Activated CD4-positive, alpha-beta T cell treated with anti-CD3 and anti-CD28 coated beads, Interleukin-2, amount 10 ng/mL, durations not matched to agents 7 days and 5 days (primary cell): Measurements from ENCODE around the gene SETD2. TPM values are rescaled to one million over a fixed set of nuclear protein-coding genes. Genes with fewer than 3 reads are reported as not detected.
A peak's percentile ranks its signal among the peaks of the same experiment; 100 is the strongest.

ENCODE experiments used
- CTCF ChIA-PET: fragments of 350-600 bp; sonication (Branson Sonifier 250); formaldehyde crosslinking; loops from one replicate; lab custom pipeline; 2021; ENCODE audit warnings: antibody characterized with exemption; lab: Charles Lee
- POLR2A ChIA-PET: fragments of 350-600 bp; sonication (Branson Sonifier 250); formaldehyde crosslinking; loops from one replicate; lab custom pipeline; 2021; ENCODE audit warnings: antibody characterized with exemption; lab: Charles Lee
- DNase-seq: peaks from one replicate; pipeline ENCODE4 v3.0.0-alpha.2; 2020
- H3K27ac Mint-ChIP-seq: one replicate; pipeline ENCODE4 v1.8.0; 2021; ENCODE audit warnings: mild to moderate bottlenecking, moderate library complexity, mixed read lengths
- H3K27me3 Mint-ChIP-seq: one replicate; pipeline ENCODE4 v1.8.0; 2021; ENCODE audit warnings: mixed read lengths
- H3K36me3 Mint-ChIP-seq: one replicate; pipeline ENCODE4 v1.8.0; 2021; ENCODE audit warnings: low read depth, mixed read lengths
- H3K4me1 Mint-ChIP-seq: one replicate; pipeline ENCODE4 v1.8.0; 2021; ENCODE audit warnings: mixed read lengths
- H3K4me3 Mint-ChIP-seq: one replicate; pipeline ENCODE4 v1.8.0; 2021; ENCODE audit warnings: mild to moderate bottlenecking, moderate library complexity, mixed read lengths
- H3K9me3 Mint-ChIP-seq: one replicate; pipeline ENCODE4 v1.8.0; 2021; ENCODE audit warnings: mixed read lengths
- total RNA-seq, 2 experiments: library from RNA; stranded (reverse); gene quantifications; one replicate each; pipeline ENCODE4 v1.2.3, GENCODE V29; 2021

SETD2 gene
- total RNA-seq, 2 experiments from 2014 or later: 44.4 to 48.3 TPM

DNA sequence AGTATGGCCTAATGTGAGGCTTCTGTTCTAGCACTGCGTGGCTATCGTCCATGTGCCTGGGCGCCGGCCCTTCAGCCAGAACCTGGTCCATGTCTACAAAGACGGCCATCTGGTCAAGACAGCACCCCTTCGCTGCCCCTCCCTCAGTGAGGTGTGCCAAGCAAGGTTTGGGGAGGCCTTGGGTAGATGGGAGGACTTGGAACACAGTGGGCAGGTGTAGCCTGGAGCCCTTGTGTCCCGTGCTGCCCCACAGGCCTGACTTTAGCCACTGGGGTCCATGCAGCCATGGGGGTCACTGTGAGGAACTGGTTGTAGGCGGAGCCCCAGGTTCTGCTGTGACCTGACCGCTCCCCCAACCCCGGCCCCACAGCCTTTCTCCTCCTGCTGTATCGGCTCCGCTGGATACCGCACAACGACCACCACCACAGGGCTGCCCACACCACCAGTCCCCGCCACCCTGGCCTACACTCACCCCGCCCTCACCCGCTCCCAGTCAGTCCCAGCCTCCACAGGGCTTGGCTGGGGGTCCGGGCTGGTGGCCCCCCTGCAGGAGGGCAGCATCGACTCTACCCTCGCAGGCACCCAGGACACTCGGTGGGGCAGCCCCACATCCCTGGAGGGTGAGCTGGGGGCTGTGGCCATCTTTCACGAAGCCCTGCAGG is 167.9 kb downstream of the SETD2 start:
- no peaks in the 10 kb centered on the region for H3K9me3 Mint-ChIP-seq
- ChIA-PET CTCF (interaction anchor here (0.6 to 1.0 kb wide), 2 partner anchors 9 to 857 kb away, joined by 3 to 5 read pairs; no protein-coding TSS in a partner anchor), POLR2A (interaction anchor here (0.6 kb wide), 1 partner anchor 25 kb away, joined by 3 read pairs; no protein-coding TSS in a partner anchor)
- no peak overlapping the region for H3K27ac Mint-ChIP-seq
- no peak overlapping the region for H3K4me3 Mint-ChIP-seq
- no peak for DNase-seq
- no peaks in the 10 kb centered on the region for H3K27me3 Mint-ChIP-seq
- H3K36me3 Mint-ChIP-seq: peaks cover 33% of the 10 kb centered on the region
- peaks cover 13% of the 10 kb centered on the region for H3K4me1 Mint-ChIP-seq

DNA sequence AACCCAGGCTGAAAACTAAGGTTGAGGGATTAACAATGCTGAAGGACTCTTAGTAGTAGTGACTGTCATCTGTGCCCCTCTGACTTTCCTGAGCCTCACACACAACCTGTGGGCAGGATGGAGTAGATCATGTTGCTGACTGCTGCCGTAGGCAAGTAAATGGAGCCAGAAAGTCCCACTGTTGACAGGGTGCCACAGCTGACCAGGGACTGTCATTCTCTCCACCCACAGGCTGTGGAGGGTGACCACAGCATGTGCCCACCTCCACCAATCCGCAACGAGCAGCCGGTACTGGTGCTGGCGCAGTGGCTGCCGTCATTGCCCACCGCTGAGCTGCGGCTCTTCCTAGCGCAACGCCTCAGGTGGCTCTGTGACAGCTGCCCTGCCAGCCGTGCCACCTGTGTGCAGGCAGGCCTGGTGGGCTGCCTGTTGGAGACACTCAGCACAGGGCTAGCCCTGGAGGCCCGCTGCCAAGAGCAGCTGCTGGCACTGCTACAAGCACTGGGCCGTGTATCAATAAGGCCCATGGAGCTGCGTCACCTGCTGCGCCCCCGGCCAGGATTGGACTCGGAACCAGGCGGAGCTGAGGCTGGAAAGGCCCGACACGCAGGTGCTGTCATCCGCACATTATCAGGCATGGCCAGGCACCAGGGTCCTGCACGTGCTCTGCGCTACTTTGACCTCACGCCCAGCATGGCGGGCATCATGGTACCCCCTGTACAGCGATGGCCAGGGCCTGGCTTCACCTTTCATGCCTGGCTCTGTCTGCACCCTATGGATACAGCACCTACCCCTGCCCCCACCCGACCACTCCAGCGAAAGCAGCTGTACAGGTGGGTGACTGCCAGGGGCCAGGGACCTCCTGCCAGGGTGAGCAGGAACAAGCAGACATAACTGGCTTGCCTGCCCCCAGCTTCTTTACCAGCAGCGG is 168.8 kb downstream of the SETD2 start:
- no peak overlapping the region for H3K4me3 Mint-ChIP-seq
- DNase-seq: no peak
- peak overlapping the region; percentile 9 for H3K27ac Mint-ChIP-seq
- CTCF ChIA-PET: interaction anchor here (0.6 to 2.4 kb wide), 4 partner anchors 10 to 856 kb away, joined by 3 to 6 read pairs (median 4); no protein-coding TSS in a partner anchor
- POLR2A ChIA-PET: interaction anchor here (0.6 kb wide), 1 partner anchor 25 kb away, joined by 3 read pairs; no protein-coding TSS in a partner anchor
- H3K4me1 Mint-ChIP-seq: peaks cover 16% of the 10 kb centered on the region
- peaks cover 41% of the 10 kb centered on the region for H3K36me3 Mint-ChIP-seq
- H3K9me3 Mint-ChIP-seq: no peaks in the 10 kb centered on the region
- no peaks in the 10 kb centered on the region for H3K27me3 Mint-ChIP-seq

DNA sequence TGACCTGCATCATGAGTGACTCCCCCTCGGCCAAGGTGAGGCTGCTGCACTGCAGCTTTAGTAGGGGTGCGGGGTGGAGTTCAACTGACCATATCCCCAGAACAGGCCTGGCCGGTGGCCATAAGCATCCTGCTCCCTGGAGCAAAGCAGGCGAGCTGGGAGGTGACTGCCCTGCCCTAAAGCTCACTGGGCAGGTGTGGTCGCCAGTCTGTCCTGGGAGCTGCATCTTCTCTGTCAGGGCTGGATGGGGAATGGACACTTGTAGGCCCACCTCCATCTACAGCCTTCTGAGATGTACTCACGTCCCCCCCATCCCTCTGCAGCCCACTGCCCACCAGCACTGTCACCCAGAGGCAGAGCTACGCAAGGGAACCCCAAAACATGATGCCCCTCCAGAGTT is 169.9 kb downstream of the SETD2 start:
- ChIA-PET POLR2A (no interaction called here), CTCF (interaction anchor here (0.7 to 2.4 kb wide), 3 partner anchors 10 to 21 kb away, joined by 3 to 6 read pairs (median 5); no protein-coding TSS in a partner anchor)
- H3K4me3 Mint-ChIP-seq: no peak overlapping the region
- H3K9me3 Mint-ChIP-seq: no peaks in the 10 kb centered on the region
- H3K27me3 Mint-ChIP-seq: no peaks in the 10 kb centered on the region
- DNase-seq: no peak
- H3K4me1 Mint-ChIP-seq: peaks cover 27% of the 10 kb centered on the region
- no peak overlapping the region for H3K27ac Mint-ChIP-seq
- peaks cover 46% of the 10 kb centered on the region for H3K36me3 Mint-ChIP-seq

DNA sequence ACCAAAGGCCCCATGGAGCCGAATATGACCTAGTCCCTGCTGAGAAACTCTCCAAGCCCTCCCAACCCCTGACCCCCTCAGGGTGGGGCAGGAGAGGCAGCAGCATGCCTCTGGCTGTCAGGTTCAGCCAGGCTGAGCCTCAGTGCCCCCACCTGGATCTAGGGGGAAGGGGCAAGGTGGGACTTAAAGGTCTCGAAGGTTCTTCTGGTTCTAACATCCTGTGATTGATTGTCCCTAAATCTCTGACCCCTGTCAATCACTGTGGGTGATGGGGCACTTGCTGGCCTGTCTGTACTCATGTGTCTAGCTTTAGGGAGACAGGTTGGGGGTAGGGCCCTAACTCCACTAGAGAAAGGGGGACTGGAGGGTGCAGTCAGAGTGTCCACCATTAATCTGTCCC is 170.6 kb downstream of the SETD2 start:
- peaks cover 34% of the 10 kb centered on the region for H3K4me1 Mint-ChIP-seq

DNA sequence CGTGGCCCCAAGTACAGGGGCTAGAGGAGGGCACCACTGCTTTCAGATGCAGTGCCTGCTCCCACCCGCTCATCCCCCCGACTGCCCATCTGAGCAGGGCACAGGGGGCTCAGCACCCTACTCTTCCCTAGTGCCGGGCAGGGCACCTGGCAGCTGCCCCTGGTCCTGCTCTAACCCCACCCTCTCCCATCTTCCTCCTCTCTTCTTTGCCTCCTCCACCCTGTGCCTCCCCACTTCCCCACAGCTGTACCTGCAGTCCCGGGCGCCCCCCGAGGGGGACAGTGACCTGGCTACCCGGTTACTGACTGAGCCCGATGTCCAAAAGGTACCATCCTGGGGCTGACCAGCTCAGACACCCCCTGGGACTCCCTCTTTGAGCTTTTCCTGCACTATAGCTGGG is 171.7 kb downstream of the SETD2 start:
- CTCF ChIA-PET: interaction anchor here (0.8 kb wide), 1 partner anchor 13 kb away, joined by 3 read pairs; the partner anchor contains the start of gene NBEAL2
- Mint-ChIP-seq H3K4me1 (peaks cover 40% of the 10 kb centered on the region), H3K36me3 (peaks cover 45% of the 10 kb centered on the region), H3K27me3 (no peaks in the 10 kb centered on the region), H3K9me3 (no peaks in the 10 kb centered on the region), H3K4me3 (no peak overlapping the region), H3K27ac (no peak overlapping the region)
- no peak for DNase-seq
- POLR2A ChIA-PET: interaction anchor here (0.6 kb wide), 1 partner anchor 13 kb away, joined by 3 read pairs; no protein-coding TSS in a partner anchor

More for the DNA sequence above, 170.6 kb downstream of the SETD2 start:
- Mint-ChIP-seq H3K27ac (no peak overlapping the region), H3K4me3 (no peak overlapping the region), H3K36me3 (peaks cover 51% of the 10 kb centered on the region), H3K9me3 (no peaks in the 10 kb centered on the region), H3K27me3 (no peaks in the 10 kb centered on the region)
- POLR2A ChIA-PET: no interaction called here
- no peak for DNase-seq
- CTCF ChIA-PET: interaction anchor here (0.9 to 2.4 kb wide), 3 partner anchors 9 to 33 kb away, joined by 3 to 6 read pairs (median 5); no protein-coding TSS in a partner anchor

DNA sequence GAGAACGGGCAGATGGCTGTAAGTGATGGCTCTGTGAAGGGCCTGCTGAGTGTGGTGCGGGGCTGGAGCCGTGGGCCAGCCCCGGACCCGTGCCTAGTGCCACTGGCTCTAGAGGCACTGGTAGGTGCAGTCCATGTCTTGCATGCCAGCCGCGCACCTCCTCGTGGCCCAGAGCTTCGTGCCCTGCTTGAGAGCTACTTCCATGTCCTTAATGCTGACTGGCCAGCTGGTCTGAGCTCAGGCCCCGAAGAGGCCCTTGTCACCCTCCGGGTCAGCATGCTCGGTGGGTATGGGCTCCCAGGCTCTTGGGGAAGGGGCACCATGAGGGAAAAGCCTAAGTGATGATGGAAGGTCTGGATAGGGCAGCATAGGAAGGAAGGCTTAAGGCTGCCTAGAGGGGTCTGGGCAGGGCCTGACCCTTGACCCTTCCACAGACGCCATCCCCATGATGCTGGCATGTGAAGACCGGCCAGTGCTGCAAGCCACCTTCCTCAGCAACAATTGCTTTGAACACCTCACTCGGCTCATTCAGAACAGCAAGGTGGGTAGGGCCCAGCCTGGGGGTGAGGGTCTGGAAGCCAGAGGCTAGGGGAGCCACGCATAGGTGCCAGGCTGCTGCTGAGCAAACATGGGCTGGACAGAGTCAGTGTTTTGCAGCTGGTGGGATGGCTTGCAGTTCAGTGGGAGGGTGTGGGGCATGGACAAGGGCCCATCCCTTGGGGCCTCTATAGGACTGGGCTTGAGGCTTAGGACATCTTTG is 172.3 kb downstream of the SETD2 start:
- Mint-ChIP-seq H3K27me3 (no peaks in the 10 kb centered on the region), H3K27ac (peak overlapping the region; percentile 19)

DNA sequence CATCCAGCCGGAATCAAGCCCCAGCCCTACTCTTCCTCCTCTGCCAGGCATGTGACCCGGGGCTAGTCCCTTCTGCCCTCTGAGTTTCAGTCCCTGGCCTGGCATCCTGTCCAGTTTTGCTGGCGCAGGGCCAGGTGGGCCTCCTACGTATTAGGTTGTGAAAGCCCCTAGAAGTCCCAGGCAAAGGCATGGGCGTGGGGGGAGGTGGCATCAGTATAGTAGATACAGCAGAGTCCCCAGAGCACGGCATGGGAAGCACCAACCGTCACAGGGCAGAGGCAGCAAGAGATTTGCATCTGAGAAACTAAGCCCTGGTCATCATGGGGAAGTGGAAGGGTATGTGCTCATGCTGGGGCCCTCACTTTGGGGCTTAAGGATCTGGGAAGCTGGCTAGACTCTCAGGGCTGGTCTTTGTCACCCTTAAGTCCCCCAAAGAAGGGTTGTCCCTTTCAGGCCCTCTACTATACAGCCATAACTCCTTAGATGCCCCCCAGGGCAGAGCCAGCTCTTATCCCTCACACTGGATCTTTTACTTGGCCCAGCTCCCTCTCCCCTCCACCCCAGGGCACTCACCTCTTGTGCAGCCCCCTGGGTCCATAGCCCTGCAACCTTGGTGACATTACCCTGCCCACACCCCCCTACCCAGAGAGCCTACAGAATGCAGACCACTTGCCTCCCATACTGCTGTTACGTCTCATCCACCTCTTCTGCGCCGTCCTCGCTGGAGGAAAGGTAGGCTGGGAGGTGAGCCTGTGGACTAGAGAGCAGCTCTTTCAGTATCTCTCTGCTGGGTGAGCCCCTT is 173.1 kb downstream of the SETD2 start:
- Mint-ChIP-seq H3K9me3 (no peaks in the 10 kb centered on the region), H3K4me3 (no peak overlapping the region), H3K4me1 (peaks cover 49% of the 10 kb centered on the region), H3K36me3 (peaks cover 51% of the 10 kb centered on the region), H3K27ac (peak overlapping the region; percentile 55), H3K27me3 (no peaks in the 10 kb centered on the region)
- DNase-seq: no peak
- ChIA-PET CTCF (interaction anchor here (0.6 kb wide), 1 partner anchor 51 kb away, joined by 3 read pairs; no protein-coding TSS in a partner anchor), POLR2A (no interaction called here)

More for the DNA sequence above, 172.3 kb downstream of the SETD2 start:
- H3K4me3 Mint-ChIP-seq: no peak overlapping the region
- H3K36me3 Mint-ChIP-seq: peaks cover 45% of the 10 kb centered on the region
- ChIA-PET POLR2A (interaction anchor here (0.6 kb wide), 1 partner anchor 14 kb away, joined by 3 read pairs; no protein-coding TSS in a partner anchor), CTCF (interaction anchor here (0.8 kb wide), 1 partner anchor 12 kb away, joined by 3 read pairs; the partner anchor contains the start of gene NBEAL2)
- peaks cover 41% of the 10 kb centered on the region for H3K4me1 Mint-ChIP-seq
- DNase-seq: no peak
- no peaks in the 10 kb centered on the region for H3K9me3 Mint-ChIP-seq

DNA sequence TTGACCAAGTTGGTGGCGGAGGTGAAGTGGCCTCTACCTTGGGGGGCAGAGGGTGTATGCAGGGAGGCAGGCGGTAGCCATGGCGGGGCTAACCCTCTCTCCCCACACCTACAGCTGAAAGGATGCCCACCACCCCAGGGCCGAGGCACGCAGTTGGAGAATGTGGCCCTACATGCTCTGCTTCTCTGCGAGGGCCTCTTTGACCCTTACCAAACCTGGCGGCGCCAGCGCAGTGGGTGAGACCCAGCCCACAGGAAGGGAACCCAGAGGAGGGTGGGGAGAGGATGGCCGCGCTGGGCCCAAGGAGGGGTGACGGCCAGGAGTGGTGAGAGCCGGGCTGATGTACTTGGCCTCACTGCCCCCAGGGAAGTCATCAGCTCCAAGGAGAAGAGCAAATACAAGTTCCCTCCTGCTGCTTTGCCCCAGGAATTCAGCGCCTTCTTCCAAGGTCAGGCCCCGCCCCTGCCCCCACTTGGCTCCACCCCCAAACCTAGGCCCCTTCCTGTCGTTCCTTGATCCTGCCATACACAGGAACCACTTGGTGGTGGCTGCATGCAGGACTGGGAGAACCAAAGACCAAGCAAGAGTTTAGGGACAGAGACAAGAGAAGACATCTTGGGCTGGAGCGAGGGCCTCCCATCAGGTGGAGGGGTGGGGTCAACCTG is 174.6 kb downstream of the SETD2 start:
- ChIA-PET CTCF (interaction anchor here (0.6 kb wide), 1 partner anchor 19 kb away, joined by 4 read pairs; no protein-coding TSS in a partner anchor), POLR2A (no interaction called here)
- peak overlapping the region; percentile 86 for H3K27ac Mint-ChIP-seq
- no peak for DNase-seq
- no peaks in the 10 kb centered on the region for H3K27me3 Mint-ChIP-seq
- H3K4me1 Mint-ChIP-seq: peaks cover 63% of the 10 kb centered on the region
- peak overlapping the region; percentile 22 for H3K4me3 Mint-ChIP-seq
- H3K36me3 Mint-ChIP-seq: peaks cover 55% of the 10 kb centered on the region
- no peaks in the 10 kb centered on the region for H3K9me3 Mint-ChIP-seq

DNA sequence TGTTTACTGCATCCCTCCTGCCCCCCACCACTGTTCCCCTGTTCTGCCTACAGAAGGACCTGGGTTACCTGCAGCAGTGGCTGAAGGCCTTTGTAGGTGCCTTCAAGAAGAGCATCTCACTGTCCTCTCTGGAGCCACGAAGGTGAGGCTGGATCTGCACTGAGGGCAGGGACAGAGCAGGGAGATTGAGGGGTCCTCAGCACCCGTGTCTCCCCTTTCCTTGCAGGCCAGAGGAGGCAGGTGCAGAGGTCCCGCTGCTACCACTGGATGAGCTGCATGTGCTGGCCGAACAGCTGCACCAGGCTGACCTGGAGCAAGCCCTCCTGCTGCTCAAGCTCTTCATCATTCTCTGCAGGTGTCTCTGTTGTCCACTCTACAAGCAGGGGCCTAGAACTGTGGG is 175.3 kb downstream of the SETD2 start:
- ChIA-PET POLR2A (interaction anchor here (0.6 kb wide), 1 partner anchor 35 kb away, joined by 3 read pairs; no protein-coding TSS in a partner anchor), CTCF (interaction anchor here (0.6 to 1.9 kb wide), 2 partner anchors 19 to 41 kb away, joined by 4 to 6 read pairs; no protein-coding TSS in a partner anchor)
- Mint-ChIP-seq H3K36me3 (peaks cover 52% of the 10 kb centered on the region), H3K9me3 (no peaks in the 10 kb centered on the region), H3K4me1 (peaks cover 66% of the 10 kb centered on the region), H3K4me3 (peak overlapping the region; percentile 73), H3K27ac (peak overlapping the region; percentile 86), H3K27me3 (no peaks in the 10 kb centered on the region)
- no peak for DNase-seq

DNA sequence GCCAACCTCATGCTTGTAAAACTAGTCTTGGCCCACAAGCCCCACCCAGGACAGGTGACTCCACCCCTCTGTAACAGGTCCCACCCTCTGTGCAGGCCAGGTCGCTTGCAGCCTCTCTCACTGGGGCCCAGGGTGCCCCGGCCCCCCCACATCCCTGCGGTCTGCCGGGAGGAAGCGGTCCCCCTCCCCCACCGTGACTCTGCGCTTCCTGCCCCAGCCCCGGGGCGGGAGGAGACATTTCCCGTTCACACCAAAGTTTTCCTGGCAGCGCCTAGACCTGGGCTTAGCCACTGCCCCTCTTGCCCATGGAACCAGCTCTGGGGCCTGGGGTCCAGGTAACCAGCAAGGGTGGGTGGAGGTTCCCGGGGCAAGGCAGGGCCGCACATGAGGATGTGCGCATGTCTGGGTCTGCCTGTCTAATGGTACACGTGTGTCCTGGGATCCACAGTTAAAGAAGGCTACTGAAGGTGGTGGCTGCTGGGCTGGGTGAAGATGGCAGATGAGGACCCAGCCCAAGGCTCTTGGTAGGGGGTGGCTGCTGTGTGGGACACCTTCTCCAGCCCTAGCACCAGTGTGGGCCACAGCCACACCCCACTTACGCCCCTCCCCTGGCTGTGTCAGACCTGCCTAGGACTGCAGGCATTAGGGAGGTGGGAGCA is 176.0 kb downstream of the SETD2 start:
- peaks cover 52% of the 10 kb centered on the region for H3K36me3 Mint-ChIP-seq
- ChIA-PET POLR2A (interaction anchor here (0.5 to 1.0 kb wide), 3 partner anchors 11 to 140 kb away, joined by 3 read pairs; partner anchors contain the start of gene CCDC12), CTCF (interaction anchor here (0.5 to 1.9 kb wide), 8 partner anchors 9 to 191 kb away, joined by 3 to 6 read pairs (median 3); partner anchors contain the start of genes CCDC12 and NBEAL2)
- peak overlapping the region; percentile 73 for H3K4me3 Mint-ChIP-seq
- H3K27me3 Mint-ChIP-seq: no peaks in the 10 kb centered on the region
- DNase-seq: peak; percentile 93
- H3K9me3 Mint-ChIP-seq: no peaks in the 10 kb centered on the region
- peak overlapping the region; percentile 86 for H3K27ac Mint-ChIP-seq
- H3K4me1 Mint-ChIP-seq: peaks cover 69% of the 10 kb centered on the region
